HG03045 (cell line): ENCODE data around the gene SLC36A4.
"Not testable (repeated sequence)": the region's sequence is repeated elsewhere in the genome, so short reads cannot be mapped to it uniquely, and the experiment has no call there.

Experiments
- ATAC-seq: cut with Tn5 transposase; IDR thresholded peaks from one replicate; pipeline ENCODE4 v1.9.1; 2021; ENCODE audit warnings: mild to moderate bottlenecking, moderate library complexity; ENCODE audit not compliant: unreplicated experiment

The SLC36A4 gene

GRCh38 chr11:93123351-93123898 is 74.4 kb downstream of the SLC36A4 start:
- no peak for ATAC-seq

- no peak for ATAC-seq
Observed at GRCh38 chr11:93122535-93123235, 75.1 kb downstream of the SLC36A4 start.

- no peak for ATAC-seq
Observed at GRCh38 chr11:93118276-93118675, 79.5 kb downstream of the SLC36A4 start.

GRCh38 chr11:93117565-93117964 is 80.2 kb downstream of the SLC36A4 start:
- no peak for ATAC-seq

- no peak for ATAC-seq
Observed at GRCh38 chr11:93116641-93117441, 81.0 kb downstream of the SLC36A4 start.

GRCh38 chr11:93114304-93114703 is 83.5 kb downstream of the SLC36A4 start:
- ATAC-seq = no peak

GRCh38 chr11:93113824-93114223 is 84.0 kb downstream of the SLC36A4 start:
- ATAC-seq = no peak

- not testable (repeated sequence) for ATAC-seq
Observed at GRCh38 chr11:93111147-93111546, 86.6 kb downstream of the SLC36A4 start.

GRCh38 chr11:93100211-93100610 is 97.6 kb downstream of the SLC36A4 start:
- ATAC-seq = no peak

- ATAC-seq = no peak
Observed at GRCh38 chr11:93099806-93100205, 98.0 kb downstream of the SLC36A4 start.
